HG03135 (cell line): ENCODE data around the gene ZFAND5.
A peak's percentile ranks its signal among the peaks of the same experiment; 100 is the strongest.

Experiments
- ATAC-seq: cut with Tn5 transposase; IDR thresholded peaks from one replicate; pipeline ENCODE4 v1.9.1; 2021; ENCODE audit warnings: mild to moderate bottlenecking, moderate library complexity; ENCODE audit not compliant: unreplicated experiment

Gene ZFAND5

GRCh38 chr9:72363236-72363635, 1.8 kb downstream of the ZFAND5 start:
- no peak for ATAC-seq

GRCh38 chr9:72362680-72363139, 2.3 kb downstream of the ZFAND5 start:
- peak; percentile 24 for ATAC-seq

- no peak for ATAC-seq
These were observed 2.9 kb downstream of the ZFAND5 start for GRCh38 chr9:72362118-72362531.

- ATAC-seq = no peak
These were observed 3.8 kb downstream of the ZFAND5 start for GRCh38 chr9:72361217-72361616.

DNA sequence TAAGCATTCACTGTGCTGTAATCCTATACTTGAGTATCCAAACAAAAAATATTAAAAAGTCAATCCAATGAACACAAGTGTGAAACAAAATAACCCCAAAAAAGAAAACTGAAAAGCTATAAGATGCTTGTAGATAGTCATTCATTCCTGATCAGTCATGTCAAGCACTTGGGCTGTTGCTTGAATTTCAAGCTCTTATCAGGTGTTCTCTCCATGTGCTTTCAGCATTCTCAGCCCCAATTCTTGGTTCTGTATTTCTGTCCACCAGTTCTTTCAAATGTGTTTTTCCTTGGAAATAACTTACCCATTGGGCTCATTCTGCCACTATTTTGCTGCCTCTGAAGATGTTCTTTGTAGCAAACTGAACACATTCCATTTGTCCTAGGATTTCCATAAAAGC, 4.7 kb downstream of the ZFAND5 start:
- ATAC-seq = no peak

DNA sequence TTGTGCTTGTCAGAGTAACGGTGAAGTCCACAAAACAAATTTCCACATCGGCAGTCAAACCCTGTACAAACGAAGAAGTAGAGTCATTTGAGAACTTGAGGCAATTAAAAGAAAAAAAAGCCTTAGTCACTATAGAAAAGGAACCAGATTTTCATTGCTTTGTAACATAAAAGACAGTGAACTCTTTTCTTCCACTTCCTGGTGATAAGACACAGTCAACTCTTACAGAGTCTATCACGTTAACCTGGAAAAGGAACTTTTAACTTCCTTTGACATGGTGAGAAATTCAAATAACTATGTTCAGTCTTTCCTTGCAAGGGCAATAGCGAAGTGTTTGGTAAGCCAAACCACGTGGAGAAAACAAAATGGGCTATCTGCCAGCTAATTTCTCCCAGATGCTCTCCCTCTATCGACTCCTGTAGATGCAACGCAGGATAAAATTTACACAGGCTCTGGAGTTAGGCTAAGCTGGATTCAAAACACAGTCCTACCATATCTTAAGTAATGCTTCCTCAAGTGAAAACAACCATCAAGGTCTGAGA, 8.9 kb downstream of the ZFAND5 start:
- no peak for ATAC-seq

GRCh38 chr9:72355153-72355552, 9.9 kb downstream of the ZFAND5 start:
- ATAC-seq = no peak

- ATAC-seq = no peak
These were observed 10.3 kb downstream of the ZFAND5 start for GRCh38 chr9:72354704-72355103.

DNA sequence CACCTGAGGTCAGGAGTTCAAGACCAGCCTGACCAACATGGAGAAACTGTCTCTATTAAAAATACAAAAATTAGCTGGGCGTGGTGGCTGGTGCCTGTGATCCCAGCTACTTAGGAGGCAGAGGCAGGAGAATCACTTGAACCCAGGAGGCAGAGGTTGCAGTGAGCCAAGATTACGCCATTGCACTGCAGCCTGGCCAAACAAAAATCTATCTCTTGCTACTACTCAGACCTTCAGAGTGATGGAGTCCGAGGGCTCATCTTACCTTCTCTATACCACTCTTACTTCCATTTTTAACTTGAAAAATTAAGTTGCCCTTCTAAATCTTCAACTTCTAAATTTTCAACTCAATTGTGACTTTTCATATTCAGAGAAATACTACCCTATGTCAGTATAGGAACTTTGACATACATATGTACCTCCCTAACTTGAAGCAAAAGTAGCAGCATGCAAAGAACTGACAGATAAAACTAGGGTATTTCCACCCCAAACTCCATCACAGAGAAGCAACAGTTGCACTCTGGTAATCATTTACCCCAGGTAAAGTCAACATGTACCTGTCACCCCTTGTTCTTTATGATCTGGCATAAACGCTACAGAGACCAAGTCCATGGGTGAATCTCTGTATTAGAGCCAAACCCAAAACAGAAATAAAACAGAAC, 11.4 kb downstream of the ZFAND5 start:
- no peak for ATAC-seq

DNA sequence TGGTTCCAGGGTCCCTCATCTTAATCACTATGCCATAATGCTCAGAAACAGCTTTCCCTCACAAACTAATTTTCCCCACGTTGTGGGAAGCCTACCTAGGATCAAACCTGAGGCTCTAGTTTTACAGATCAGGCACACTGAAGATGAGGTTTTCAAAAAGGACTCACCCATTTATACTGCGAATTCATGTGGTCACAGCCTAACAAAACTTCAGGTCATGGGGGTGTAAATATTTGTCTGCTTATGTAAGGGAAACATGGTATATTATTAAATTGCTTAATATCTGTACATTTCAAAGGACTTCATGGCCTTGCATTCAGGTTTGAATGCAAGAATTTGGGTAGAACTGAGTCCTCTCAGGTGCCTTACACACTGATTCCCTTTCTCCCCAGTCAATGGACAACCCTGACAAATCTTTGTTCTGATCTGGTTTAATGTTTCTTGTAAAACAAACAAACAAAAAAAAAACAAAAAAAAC, 12.1 kb downstream of the ZFAND5 start:
- ATAC-seq = no peak

GRCh38 chr9:72351538-72352453, 13.2 kb downstream of the ZFAND5 start:
- ATAC-seq = no peak

- no peak for ATAC-seq
These were observed 15.1 kb downstream of the ZFAND5 start for GRCh38 chr9:72349911-72350310.

GRCh38 chr9:72349240-72349639, 15.8 kb downstream of the ZFAND5 start:
- ATAC-seq = no peak

DNA sequence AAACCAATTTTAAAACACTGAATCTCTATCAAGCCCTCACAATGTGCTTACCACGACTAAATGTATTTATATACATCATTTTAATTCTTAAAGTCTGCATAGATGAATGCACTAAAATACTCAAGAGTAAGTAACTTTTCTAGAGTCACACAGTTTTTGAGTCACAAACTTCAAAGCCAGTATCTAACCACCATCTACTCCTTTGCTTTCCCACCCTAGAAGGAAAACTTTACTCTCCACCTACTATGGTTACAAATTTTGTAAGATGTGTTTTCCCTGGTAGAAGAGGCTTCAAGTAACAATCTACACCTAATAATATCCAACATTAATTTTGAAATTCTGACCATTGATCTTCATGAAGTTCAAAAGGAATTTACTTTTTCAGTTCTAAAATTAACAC, 18.7 kb downstream of the ZFAND5 start:
- ATAC-seq = no peak

- ATAC-seq = no peak
These were observed 26.4 kb downstream of the ZFAND5 start for GRCh38 chr9:72338631-72339030.

DNA sequence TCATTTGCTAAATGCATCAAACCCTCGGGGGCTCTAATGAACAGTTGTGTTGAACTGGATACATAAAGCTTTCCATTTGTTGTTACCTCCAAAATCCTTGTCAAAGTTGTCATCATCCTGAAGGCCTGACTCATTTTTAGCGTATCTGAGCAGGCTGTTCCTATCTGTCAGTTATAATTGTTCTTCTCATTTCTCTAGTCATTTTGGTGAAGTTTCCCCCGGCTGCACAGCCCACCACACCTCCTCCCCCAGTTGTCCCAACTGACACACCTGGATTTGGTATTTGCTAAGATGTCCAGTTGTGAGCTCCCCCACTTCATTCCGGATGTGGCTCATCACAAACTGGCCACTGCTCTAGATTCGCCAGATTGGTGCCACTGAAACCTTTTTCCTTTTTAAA, 27.7 kb downstream of the ZFAND5 start:
- ATAC-seq = no peak

DNA sequence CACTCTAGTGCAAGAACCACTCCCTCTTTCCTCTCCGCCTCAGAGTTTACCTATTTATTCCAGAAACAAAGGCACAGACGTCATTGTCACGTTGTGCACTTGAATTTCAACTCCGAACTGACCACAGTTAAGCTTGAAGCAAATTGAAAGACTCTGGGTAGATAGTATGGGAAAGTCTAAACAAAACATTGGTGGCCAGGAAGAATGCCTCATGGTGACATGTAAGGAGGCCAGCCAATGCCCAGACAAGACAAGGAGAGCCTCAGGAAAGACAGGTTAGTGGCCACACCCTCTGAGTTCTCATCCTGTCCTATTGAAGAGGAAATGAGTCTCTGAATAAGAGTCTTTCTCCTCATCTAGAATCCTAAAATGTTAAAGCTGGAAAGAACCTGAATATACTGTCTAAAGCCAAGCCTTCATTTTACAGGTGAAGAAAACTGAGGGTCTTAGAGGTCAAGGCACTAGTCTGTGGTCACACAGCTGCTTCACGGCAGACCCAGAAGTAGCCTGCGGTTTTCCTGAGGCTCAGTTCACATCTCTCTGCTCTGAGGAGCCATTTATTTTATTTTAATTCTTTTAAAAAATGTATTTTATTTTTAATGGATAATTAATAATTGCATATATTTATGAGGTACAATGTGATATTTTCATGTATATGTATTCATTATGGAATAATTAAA, 30.2 kb downstream of the ZFAND5 start:
- no peak for ATAC-seq

GRCh38 chr9:72333709-72334108, 31.3 kb downstream of the ZFAND5 start:
- no peak for ATAC-seq

DNA sequence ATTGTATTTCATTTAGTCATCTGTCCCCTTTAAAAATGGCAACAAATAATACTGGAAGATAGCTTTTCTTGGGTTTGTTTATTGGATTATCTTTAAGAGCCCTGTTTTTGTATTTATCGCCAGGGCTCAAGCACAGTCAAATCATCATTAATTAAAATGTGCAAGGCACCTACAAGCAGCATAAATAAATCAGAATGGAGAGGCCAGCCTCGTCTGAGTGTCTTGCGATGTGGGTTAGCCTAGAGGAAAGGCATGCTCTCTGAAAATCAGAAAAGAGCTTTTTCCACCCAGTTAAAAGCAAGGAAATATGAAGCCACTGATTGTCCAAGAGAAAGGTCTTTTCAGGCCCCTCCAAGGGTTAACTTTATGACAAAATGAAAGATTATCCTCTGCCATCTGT, 31.8 kb downstream of the ZFAND5 start:
- ATAC-seq = no peak

DNA sequence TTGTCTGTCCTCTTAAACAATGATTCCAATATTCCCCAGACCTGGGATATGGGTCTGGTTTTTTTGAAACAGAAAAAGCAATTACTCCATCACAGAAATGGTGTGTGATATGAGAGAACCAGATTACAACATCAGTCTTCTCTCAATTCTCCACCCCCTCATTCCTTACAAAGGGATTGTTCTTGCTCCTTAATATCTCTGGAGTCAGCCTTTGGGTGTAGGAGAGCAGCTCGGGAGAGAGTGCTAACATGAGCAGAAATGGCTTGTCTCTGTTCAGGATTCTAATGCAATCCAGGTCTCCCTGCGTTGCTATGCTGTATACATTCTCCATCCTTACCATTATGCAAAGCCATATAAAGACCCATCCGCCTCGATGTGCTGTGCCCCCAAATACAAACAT, 32.7 kb downstream of the ZFAND5 start:
- no peak for ATAC-seq

- peak; percentile 55 for ATAC-seq
These were observed 37.4 kb downstream of the ZFAND5 start for GRCh38 chr9:72327631-72328030.
